ENCODE measurements around the gene INKA2.

Gene INKA2

GRCh38 chr1:111704240-111704639 lies 35.0 kb downstream of the INKA2 start:
- no peak for DNase-seq (ENCODE audit: low spot score)

GRCh38 chr1:111702504-111703050 lies 36.6 kb downstream of the INKA2 start:
- no peak for DNase-seq (ENCODE audit: low spot score)

DNA sequence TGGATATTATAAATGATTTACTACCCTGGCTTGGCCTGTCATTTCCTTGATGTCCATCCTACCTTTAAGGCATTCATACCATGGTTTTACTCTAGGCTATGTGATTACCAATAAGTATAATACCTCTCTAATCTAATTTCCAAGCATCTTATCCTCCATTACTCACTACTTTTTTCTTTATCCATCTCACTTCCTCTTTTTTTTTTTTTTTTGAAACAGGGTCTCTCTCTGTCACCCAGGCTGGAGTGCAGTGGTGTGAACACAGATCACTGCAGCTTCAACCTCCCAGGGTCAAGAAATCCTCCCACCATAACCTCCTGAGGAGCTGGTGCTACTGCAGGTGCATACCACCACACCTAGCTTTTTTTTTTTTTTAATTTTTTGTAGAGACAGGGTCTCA lies 39.9 kb downstream of the INKA2 start:
- no peak for DNase-seq (ENCODE audit: low spot score)

GRCh38 chr1:111696330-111696729 lies 42.9 kb downstream of the INKA2 start:
- no peak for DNase-seq (ENCODE audit: low spot score)

DNA sequence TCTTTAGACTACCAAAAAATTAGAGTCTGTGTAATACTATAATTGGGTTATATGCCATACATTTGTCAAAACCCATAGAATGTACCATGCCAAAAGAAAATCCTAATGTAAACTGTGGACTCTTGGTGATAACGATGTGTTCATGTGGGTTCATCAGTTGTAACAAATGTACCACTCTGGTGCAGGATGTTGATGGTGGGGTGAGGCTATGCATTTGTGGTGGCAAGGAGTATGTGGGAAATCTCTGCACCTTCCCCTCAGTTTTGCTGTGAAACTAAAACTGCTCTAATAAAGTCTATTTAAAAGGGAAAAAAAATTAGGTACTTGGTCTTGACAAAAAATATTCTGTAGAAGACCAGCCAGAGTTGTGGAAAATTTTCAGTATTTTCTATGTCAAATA lies 43.4 kb downstream of the INKA2 start:
- no peak for DNase-seq (ENCODE audit: low spot score)

- no peak for DNase-seq (ENCODE audit: low spot score)
These were observed 47.3 kb downstream of the INKA2 start for GRCh38 chr1:111691886-111692285.

GRCh38 chr1:111690306-111690617 lies 48.9 kb downstream of the INKA2 start:
- DNase-seq (ENCODE audit: low spot score): peak; percentile 57

Measured in globus pallidus (tissue), 1 donor.